GM12878 (cell line): ENCODE results near the gene PYM1. TPM values are rescaled to one million over a fixed set of nuclear protein-coding genes. Genes with fewer than 3 reads are reported as not detected.
A peak's percentile ranks its signal among the peaks of the same experiment; 100 is the strongest.

Experiments used
- ASH2L ChIP-seq: fragments of 300-600, 200-600 bp; sonication (generic); IDR thresholded peaks from 2 replicates; pipeline ENCODE4 v1.6.1; 2017; ENCODE audit warnings: low read depth, mild to moderate bottlenecking, borderline replicate concordance
- ATF3 ChIP-seq: IDR thresholded peaks from 2 replicates; pipeline ENCODE4 v1.6.1; 2011; ENCODE audit warnings: low read depth, mild to moderate bottlenecking, low read length, moderate library complexity, borderline replicate concordance; ENCODE audit errors: extremely low read depth
- BCLAF1 ChIP-seq: fragments of 450-650 bp; IDR thresholded peaks from 2 replicates; pipeline ENCODE4 v1.6.1; 2017; ENCODE audit warnings: antibody characterized with exemption, mild to moderate bottlenecking, moderate library complexity
- CBX3 ChIP-seq: fragments of 200-600 bp; sonication (generic); IDR thresholded peaks from 2 replicates; pipeline ENCODE4 v1.6.1; 2016; ENCODE audit warnings: low read depth, borderline replicate concordance
- CTCF ChIP-seq, 3 experiments: IDR thresholded peaks in 2 of 3; conservative IDR thresholded peaks in 1 of 3; 2 replicates each; pipeline ENCODE4 v1.5.1; 2011; ENCODE audit warnings: low read depth in 3 of 3, low read length in 3 of 3, mild to moderate bottlenecking in 3 of 3, control low read depth in 2 of 3, moderate library complexity in 2 of 3, inconsistent platforms in 1 of 3, mixed read lengths in 1 of 3; ENCODE audit not compliant: control insufficient read depth in 2 of 3, insufficient read depth in 1 of 3; ENCODE audit errors: extremely low read depth in 1 of 3
- E2F8 ChIP-seq: fragments of 450-650 bp; IDR thresholded peaks from 2 replicates; pipeline ENCODE4 v1.6.1; 2018; ENCODE audit warnings: mild to moderate bottlenecking, low read depth, moderate library complexity; ENCODE audit not compliant: partially characterized antibody
- EP300 ChIP-seq, 2 experiments: fragments of 150-350 bp in 1 of 2; IDR thresholded peaks; 2 replicates each; pipeline ENCODE4 v1.6.1; 2011 to 2012; ENCODE audit warnings: low read depth in 2 of 2, low read length in 2 of 2, borderline replicate concordance in 1 of 2, improper control_type of control experiment in 1 of 2, inconsistent platforms in 1 of 2; ENCODE audit not compliant: control insufficient read depth in 1 of 2
- FOS ChIP-seq: IDR thresholded peaks from 3 replicates; pipeline ENCODE4 v1.6.1; 2011; ENCODE audit warnings: borderline replicate concordance; ENCODE audit not compliant: insufficient read length; ENCODE audit errors: extremely low read depth
- FOXM1 ChIP-seq: IDR thresholded peaks from 2 replicates; pipeline ENCODE4 v1.6.1; 2012; ENCODE audit warnings: low read depth, mild to moderate bottlenecking, inconsistent platforms, low read length, moderate library complexity
- HDAC2 ChIP-seq: fragments of 200-600 bp; sonication (generic); IDR thresholded peaks from 2 replicates; pipeline ENCODE4 v1.6.1; 2017
- MXI1 ChIP-seq: fragments of 150-350 bp; IDR thresholded peaks from 2 replicates; pipeline ENCODE4 v1.6.1; 2011; ENCODE audit warnings: low read depth, mild to moderate bottlenecking, inconsistent platforms, low read length, improper control_type of control experiment
- PAX8 ChIP-seq: fragments of 450-650 bp; IDR thresholded peaks from 2 replicates; pipeline ENCODE4 v1.6.1; 2017; ENCODE audit warnings: mild to moderate bottlenecking, moderate library complexity
- RB1 ChIP-seq: fragments of 450-650 bp; formaldehyde crosslinking; IDR thresholded peaks from 2 replicates; pipeline ENCODE4 v1.6.1; 2017; ENCODE audit warnings: mild to moderate bottlenecking, borderline replicate concordance
- YY1 ChIP-seq: IDR thresholded peaks from 2 replicates; pipeline ENCODE4 v1.6.1; 2011; ENCODE audit warnings: low read depth, mild to moderate bottlenecking, low read length
- ZBTB33 ChIP-seq: fragments of 450-650 bp; IDR thresholded peaks from 2 replicates; pipeline ENCODE4 v1.6.1; 2017; ENCODE audit warnings: mild to moderate bottlenecking
- ZSCAN29 ChIP-seq: fragments of 450-650 bp; IDR thresholded peaks from 2 replicates; pipeline ENCODE4 v1.6.1; 2017; ENCODE audit warnings: mild to moderate bottlenecking, moderate library complexity
- polyA plus RNA-seq, 11 experiments: library from polyadenylated mRNA; depleted of rRNA in 4 of 11; unstranded in 6 of 11; stranded (reverse) in 5 of 11; fragments of >200 nt; fragmentation: Nextera tagmentation in 4 of 11; fragmentation: Illumina TruSeq in 1 of 11; extraction: Ambion mirVana in 4 of 11; extraction: Trizol in 1 of 11; gene quantifications; 1 replicate in 1 of 11; 2 replicates in 10 of 11; pipeline versions ENCODE4 v1.2.1 to v1.2.3, GENCODE V29; 2011 to 2016; ENCODE audit warnings: inconsistent platforms in 2 of 11, missing spikeins in 2 of 11, low read depth in 1 of 11
- total RNA-seq, 4 experiments: library from RNA; depleted of rRNA in 3 of 4; stranded (reverse); fragments of >200 nt in 3 of 4; fragmentation: Illumina TruSeq in 1 of 4; extraction: Trizol in 1 of 4; gene quantifications; 2 replicates each; pipeline versions ENCODE4 v1.2.1 to v1.2.3, GENCODE V29; 2013 to 2021

Gene PYM1
- total and polyA plus RNA-seq, 10 of the 15 experiments (the other 5 are each of a cell fraction or from before 2014, with no cell fraction given), result 33.9 to 93.4 (median 55.8) TPM

- TF ChIP-seq HDAC2 (no peak), BCLAF1 (no peak), FOXM1 (no peak), ZSCAN29 (peak; percentile 94), CBX3 (no peak), YY1 (peak; percentile 61; the same call in 1 of the 2 replicates), PAX8 (no peak), ASH2L (no peak), CTCF (IDR thresholded peaks at IDR 0.05 in 2 of 3, conservative IDR thresholded peaks at IDR 0.05 in 1 of 3; ENCODE audit: control insufficient read depth in 2 of 3, extremely low read depth in 1 of 3, insufficient read depth in 1 of 3, low read depth in 3 of 3, low read length in 3 of 3) (peak; percentile 91 to 95 (median 94); a peak in 5 of 6 replicates), MXI1 (no peak), FOS (no peak), E2F8 (peak; percentile 23), ATF3 (no peak), EP300 (IDR thresholded peaks at IDR 0.05; ENCODE audit: borderline replicate concordance in 1 of 2, control insufficient read depth in 1 of 2, low read depth in 2 of 2, low read length in 2 of 2) (no peak), RB1 (no peak), ZBTB33 (no peak)
These were observed 12.5 kb upstream of the PYM1 start (continued) for GRCh38 chr12:55940065-55940732.
